SK-N-SH (cell line): ENCODE measurements around the gene MYH10. TPM values are rescaled to one million over a fixed set of nuclear protein-coding genes. Genes with fewer than 3 reads are reported as not detected.

Experiments
- CTCF ChIA-PET: fragments of 300-600, 350-600 bp; formaldehyde crosslinking; extraction: SDS; loops from one replicate; lab custom pipeline; 2021; lab: Yijun Ruan, JAX
- POLR2A ChIA-PET: fragments of 350-600 bp; sonication (Branson Sonifier 250); formaldehyde crosslinking; extraction: SDS; loops from one replicate; lab custom pipeline; 2020; ENCODE audit warnings: antibody characterized with exemption, inconsistent platforms; lab: Yijun Ruan, JAX
- DNase-seq: peaks from one replicate; pipeline ENCODE4 v3.0.0; 2012
- H2AFZ ChIP-seq: fragments of 200-600 bp; sonication (generic); 2 replicates; pipeline ENCODE4 v1.8.1; 2016; ENCODE audit warnings: antibody characterized with exemption, mild to moderate bottlenecking, low read depth
- H3F3A ChIP-seq: fragments of 200-600 bp; sonication (generic); replicated peaks from 2 replicates; pipeline ENCODE3; 2016; ENCODE audit warnings: antibody characterized with exemption, mild to moderate bottlenecking; ENCODE audit not compliant: insufficient read depth
- H3K27ac ChIP-seq, 2 experiments: fragments of 200-500 bp in 1 of 2; fragments of 200-600 bp in 1 of 2; sonication (Bioruptor generic) in 1 of 2; sonication (generic), shearing (Covaris generic) in 1 of 2; 2 replicates each; pipeline versions ENCODE4 v1.5.1 to v1.6.1; 2014 to 2016; ENCODE audit warnings: low read depth in 2 of 2, inconsistent platforms in 1 of 2, low read length in 1 of 2, mild to moderate bottlenecking in 1 of 2, mixed read lengths in 1 of 2
- H3K27me3 ChIP-seq: fragments of 200-600 bp; sonication (generic), shearing (Covaris generic); 2 replicates; pipeline ENCODE4 v1.6.1; 2016; ENCODE audit warnings: mixed run types; ENCODE audit not compliant: insufficient read depth
- H3K36me3 ChIP-seq, 2 experiments: fragments of 200-500 bp in 1 of 2; fragments of 200-600 bp in 1 of 2; sonication (Bioruptor generic) in 1 of 2; sonication (generic) in 1 of 2; replicated peaks in 1 of 2; 2 replicates each; pipeline versions ENCODE3 to v1.5.1; 2014 to 2016; ENCODE audit warnings: low read length in 1 of 2, mild to moderate bottlenecking in 1 of 2; ENCODE audit not compliant: insufficient read depth in 2 of 2, control insufficient read depth in 1 of 2
- H3K4me1 ChIP-seq, 2 experiments: fragments of 200-500 bp in 1 of 2; fragments of 200-600 bp in 1 of 2; sonication (Bioruptor generic) in 1 of 2; sonication (generic), shearing (Covaris generic) in 1 of 2; 2 replicates each; pipeline versions ENCODE4 v1.5.1 to v1.6.1; 2014 to 2016; ENCODE audit warnings: low read depth in 1 of 2, low read length in 1 of 2, mixed run types in 1 of 2; ENCODE audit not compliant: insufficient read depth in 2 of 2, control insufficient read depth in 1 of 2
- H3K4me2 ChIP-seq: fragments of 200-600 bp; sonication (generic), shearing (Covaris generic); 2 replicates; pipeline ENCODE4 v1.6.1; 2017; ENCODE audit warnings: mixed run types
- H3K4me3 ChIP-seq, 2 experiments: fragments of 200-500 bp in 1 of 2; fragments of 200-600 bp in 1 of 2; sonication (Bioruptor generic) in 1 of 2; sonication (generic), shearing (Covaris generic) in 1 of 2; 2 replicates each; pipeline versions ENCODE4 v1.5.1 to v1.8.1; 2014 to 2016; ENCODE audit warnings: low read depth in 2 of 2, inconsistent platforms in 1 of 2, low read length in 1 of 2, mild to moderate bottlenecking in 1 of 2, mixed read lengths in 1 of 2, moderate library complexity in 1 of 2
- H3K79me2 ChIP-seq: fragments of 200-600 bp; sonication (generic); 2 replicates; pipeline ENCODE4 v1.8.1; 2017; ENCODE audit warnings: mild to moderate bottlenecking; ENCODE audit not compliant: insufficient read depth
- H3K9ac ChIP-seq: fragments of 200-600 bp; sonication (generic); 2 replicates; pipeline ENCODE4 v1.6.1; 2017; ENCODE audit warnings: mixed run types
- H3K9me2 ChIP-seq: fragments of 200-600 bp; sonication (generic); 2 replicates; pipeline ENCODE4 v1.6.1; 2017; ENCODE audit warnings: mixed run types
- H3K9me3 ChIP-seq: fragments of 200-600 bp; sonication (generic); 2 replicates; pipeline ENCODE4 v1.6.1; 2017; ENCODE audit warnings: mixed run types, mild to moderate bottlenecking, moderate library complexity
- H4K20me1 ChIP-seq: fragments of 200-600 bp; sonication (generic); 2 replicates; pipeline ENCODE4 v1.6.1; 2017; ENCODE audit warnings: mild to moderate bottlenecking, mixed run types; ENCODE audit not compliant: insufficient read depth
- CHD2 ChIP-seq: fragments of 150-350 bp; IDR thresholded peaks from 2 replicates; pipeline ENCODE4 v1.6.1; 2018; ENCODE audit warnings: low read length; ENCODE audit not compliant: partially characterized antibody
- ELF1 ChIP-seq: IDR thresholded peaks from 2 replicates; pipeline ENCODE4 v1.4.0; 2012
- FOXJ3 ChIP-seq: sonication (generic); formaldehyde crosslinking; IDR thresholded peaks from 2 replicates; pipeline ENCODE4 v1.5.1; 2020; ENCODE audit warnings: mild to moderate bottlenecking, missing genetic modification reagents
- GATA2 ChIP-seq: sonication (generic); formaldehyde crosslinking; IDR thresholded peaks from 2 replicates; pipeline ENCODE4 v1.5.0; 2020; ENCODE audit warnings: mild to moderate bottlenecking, missing genetic modification reagents
- MEF2A ChIP-seq: IDR thresholded peaks from 2 replicates; pipeline ENCODE4 v1.4.0; 2012; ENCODE audit warnings: low read depth, borderline replicate concordance
- NRF1 ChIP-seq: IDR thresholded peaks from 2 replicates; pipeline ENCODE4 v1.6.1; 2012; ENCODE audit warnings: low read depth, mild to moderate bottlenecking, low read length
- RFX5 ChIP-seq: IDR thresholded peaks from 2 replicates; pipeline ENCODE4 v1.6.1; 2012; ENCODE audit warnings: mild to moderate bottlenecking, improper control_type of control experiment, low read length
- RXRA ChIP-seq: IDR thresholded peaks from 2 replicates; pipeline ENCODE4 v1.4.0; 2012; ENCODE audit warnings: low read depth, mild to moderate bottlenecking, borderline replicate concordance
- TCF12 ChIP-seq: IDR thresholded peaks from 2 replicates; pipeline ENCODE4 v1.4.0; 2012
- USF2 ChIP-seq: fragments of 150-350 bp; IDR thresholded peaks from 2 replicates; pipeline ENCODE4 v1.6.1; 2017; ENCODE audit warnings: antibody characterized with exemption, low read length, low read depth, borderline replicate concordance
- WGBS: methylation state at CpG from one replicate; pipeline ENCODE4 v1.1.6; 2017; ENCODE audit warnings: low lambda C conversion rate; 5-methylcytosine and 5-hydroxymethylcytosine counted together
- polyA plus RNA-seq, 3 experiments: library from polyadenylated mRNA; depleted of rRNA; stranded (reverse); fragments of >200 nt; gene quantifications; 2 replicates each; pipeline ENCODE4 v1.2.3, GENCODE V29; 2012

MYH10 gene
- polyA plus RNA-seq, 1 of the 3 experiments (the other 2 are of a cell fraction): 64.2 TPM

- no peak overlapping the region for H3K9ac ChIP-seq
- DNase-seq: no peak
- H3K79me2 ChIP-seq: no peaks in the 10 kb centered on the region
- H4K20me1 ChIP-seq: no peaks in the 10 kb centered on the region
- 0 out of 4 replicates have a peak, but pooled peaks cover 0 to 2% of the 10 kb centered on the region in 2 experiments for H3K4me1 ChIP-seq
- WGBS: 96% methylated on average over 2 of the region's 2 CpGs
- no peaks in the 10 kb centered on the region for H3K27me3 ChIP-seq
- POLR2A ChIA-PET: no interaction called here
- H2AFZ ChIP-seq: no peak overlapping the region
- no peaks in the 10 kb centered on the region for H3K9me2 ChIP-seq
- H3K36me3 ChIP-seq: no peaks in the 10 kb centered on the region
- no peak overlapping the region for H3K4me2 ChIP-seq
- H3K27ac ChIP-seq: no peak overlapping the region
- no peak overlapping the region for H3K4me3 ChIP-seq
- H3K9me3 ChIP-seq: no peaks in the 10 kb centered on the region
- CTCF ChIA-PET: interaction anchor here (1.1 kb wide), 1 partner anchor 80 kb away, joined by 5 read pairs; no protein-coding TSS in a partner anchor
- no peaks in the 10 kb centered on the region for H3F3A ChIP-seq
- TF ChIP-seq RXRA: no peak
- TF ChIP-seq RFX5: no peak
- TF ChIP-seq TCF12: no peak
- no peak for TF ChIP-seq USF2
- TF ChIP-seq FOXJ3: no peak
- TF ChIP-seq NRF1: no peak
Measured at GRCh38 chr17:8665684-8666083, 35.2 kb upstream of the MYH10 start.

- CTCF ChIA-PET: interaction anchor here (1.8 kb wide), 1 partner anchor 81 kb away, joined by 4 read pairs; no protein-coding TSS in a partner anchor
- no peaks in the 10 kb centered on the region for H3F3A ChIP-seq
Measured at GRCh38 chr17:8664456-8665126, 34.1 kb upstream of the MYH10 start.

GRCh38 chr17:8662973-8663372 lies 32.4 kb upstream of the MYH10 start:
- no peaks in the 10 kb centered on the region for H3K79me2 ChIP-seq
- H3K9me2 ChIP-seq: no peaks in the 10 kb centered on the region
- 60% methylated on average over 5 of the region's 5 CpGs for WGBS
- H3K27me3 ChIP-seq: no peaks in the 10 kb centered on the region
- H3K36me3 ChIP-seq: no peaks in the 10 kb centered on the region
- no peak overlapping the region for H3K27ac ChIP-seq
- no peak overlapping the region for H2AFZ ChIP-seq
- no peak overlapping the region for H3K4me2 ChIP-seq
- H3K4me1 ChIP-seq: no peaks in the 10 kb centered on the region
- no peaks in the 10 kb centered on the region for H3K9me3 ChIP-seq
- H3K9ac ChIP-seq: no peak overlapping the region
- no peak overlapping the region for H3K4me3 ChIP-seq
- no peaks in the 10 kb centered on the region for H3F3A ChIP-seq
- ChIA-PET CTCF (interaction anchor here (1.7 to 1.8 kb wide), 2 partner anchors 13 to 83 kb away, joined by 4 to 7 read pairs; no protein-coding TSS in a partner anchor), POLR2A (no interaction called here)
- TF ChIP-seq CHD2: no peak
- H4K20me1 ChIP-seq: no peaks in the 10 kb centered on the region
- no peak for DNase-seq

More at GRCh38 chr17:8664456-8665126, 34.1 kb upstream of the MYH10 start:
- DNase-seq: no peak
- Histone ChIP-seq H3K36me3 (no peaks in the 10 kb centered on the region), H2AFZ (no peak overlapping the region), H3K27me3 (no peaks in the 10 kb centered on the region), H3K79me2 (no peaks in the 10 kb centered on the region), H3K9me2 (no peaks in the 10 kb centered on the region), H4K20me1 (no peaks in the 10 kb centered on the region), H3K9me3 (no peaks in the 10 kb centered on the region), H3K4me2 (no peak overlapping the region), H3K27ac (no peak overlapping the region), H3K4me3 (no peak overlapping the region), H3K4me1 (0 out of 4 replicates have a peak, but pooled peaks cover 0 to 2% of the 10 kb centered on the region in 2 experiments), H3K9ac (no peak overlapping the region)
- WGBS: 82% methylated on average over 12 of the region's 12 CpGs
- TF ChIP-seq ELF1 (no peak), MEF2A (no peak), GATA2 (no peak)
- POLR2A ChIA-PET: no interaction called here
